ENCODE results near the gene PDE6C.

The PDE6C gene

GRCh38 chr10:93595378-93596161 is 16.8 kb upstream of the PDE6C start:
- no peak for DNase-seq

DNA sequence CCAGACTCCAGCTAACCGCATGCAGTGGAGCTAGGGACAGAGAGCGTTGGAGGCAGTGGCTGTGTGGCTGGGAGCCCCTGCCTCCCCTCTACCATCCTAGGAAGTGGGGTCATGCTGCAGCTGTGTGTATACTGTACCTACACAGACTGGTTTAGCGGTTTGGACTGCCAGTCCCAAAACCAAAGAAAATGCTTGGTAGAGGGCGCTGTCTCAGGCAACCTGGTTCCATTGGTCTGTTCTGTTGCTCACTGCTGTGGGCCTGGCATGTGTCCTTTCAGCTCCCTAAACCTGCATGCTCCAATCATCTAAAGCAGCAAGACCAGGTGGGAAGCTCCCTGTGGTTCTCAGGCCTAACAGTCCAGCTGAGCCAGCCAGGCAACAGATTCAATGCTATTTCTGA is 15.8 kb upstream of the PDE6C start:
- DNase-seq: no peak

DNA sequence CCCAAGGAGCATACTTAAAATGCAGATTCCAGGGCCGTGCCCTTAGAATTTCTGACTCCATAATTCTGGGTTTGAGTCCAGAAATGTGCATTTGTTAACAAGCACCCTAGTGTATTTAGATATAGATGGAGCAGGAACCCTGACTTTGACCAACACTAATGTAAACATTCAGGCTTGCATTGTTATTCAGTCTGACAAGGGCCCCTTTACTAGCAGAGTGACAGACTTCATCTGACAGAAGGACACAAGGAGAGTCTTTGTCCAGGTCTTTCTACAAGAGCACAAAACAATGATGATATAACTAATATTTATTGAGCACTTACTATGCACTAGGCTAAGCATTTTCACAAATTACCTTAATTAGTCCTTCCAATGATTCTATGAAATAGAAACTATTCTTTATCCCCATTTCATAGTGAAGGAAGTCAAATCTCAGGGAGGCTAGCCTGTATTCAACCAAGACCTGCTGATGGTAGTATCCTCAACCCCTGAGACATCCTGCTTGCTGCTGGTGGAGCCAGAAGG is 15.2 kb upstream of the PDE6C start:
- no peak for DNase-seq

- DNase-seq: no peak
Observed at GRCh38 chr10:93598157-93598556, 14.2 kb upstream of the PDE6C start.

GRCh38 chr10:93599335-93599734 is 13.0 kb upstream of the PDE6C start:
- no peak for DNase-seq

GRCh38 chr10:93599778-93600177 is 12.6 kb upstream of the PDE6C start:
- DNase-seq: no peak

DNA sequence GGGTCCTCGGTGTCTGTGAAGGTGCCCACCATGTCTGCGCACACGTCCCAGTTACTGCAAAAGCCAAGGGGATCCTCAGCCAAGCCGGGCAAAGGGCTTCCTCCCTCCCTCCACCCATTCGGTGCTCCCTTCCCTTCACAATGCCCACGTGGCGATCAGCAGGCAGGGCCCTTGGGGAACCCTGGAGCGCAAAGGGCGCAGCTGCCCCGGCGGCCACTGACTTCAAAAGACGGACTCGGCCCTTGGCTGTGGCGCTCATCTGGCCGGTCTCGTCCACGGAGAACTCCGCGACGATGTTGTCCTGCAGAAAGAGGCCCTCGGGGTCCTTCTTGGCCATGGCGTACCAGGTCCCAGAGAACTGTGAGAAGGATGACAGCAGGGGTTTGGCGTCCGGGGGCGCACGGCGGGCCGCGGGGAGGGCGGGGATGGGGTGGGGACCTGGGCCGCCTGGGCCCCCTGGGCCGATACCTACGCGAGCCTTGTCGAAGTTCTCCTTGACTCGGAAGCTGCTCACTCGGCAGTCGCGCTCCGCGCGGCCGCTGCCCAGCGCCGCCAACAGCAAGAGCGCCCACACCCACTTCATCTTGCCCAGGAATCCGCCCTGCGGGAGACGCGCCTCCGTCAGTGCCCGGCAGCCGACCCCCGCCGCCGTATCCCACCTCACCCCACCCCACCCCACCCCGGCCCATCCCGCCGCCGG is 11.7 kb upstream of the PDE6C start:
- DNase-seq: no peak

GRCh38 chr10:93601146-93601773 is 11.1 kb upstream of the PDE6C start, which contains the start of gene RBP4:
TSS of gene RBP4 (minus strand) at chr10:93601235. CDS start at chr10:93601028, 207 bp downstream.
- DNase-seq: no peak

DNA sequence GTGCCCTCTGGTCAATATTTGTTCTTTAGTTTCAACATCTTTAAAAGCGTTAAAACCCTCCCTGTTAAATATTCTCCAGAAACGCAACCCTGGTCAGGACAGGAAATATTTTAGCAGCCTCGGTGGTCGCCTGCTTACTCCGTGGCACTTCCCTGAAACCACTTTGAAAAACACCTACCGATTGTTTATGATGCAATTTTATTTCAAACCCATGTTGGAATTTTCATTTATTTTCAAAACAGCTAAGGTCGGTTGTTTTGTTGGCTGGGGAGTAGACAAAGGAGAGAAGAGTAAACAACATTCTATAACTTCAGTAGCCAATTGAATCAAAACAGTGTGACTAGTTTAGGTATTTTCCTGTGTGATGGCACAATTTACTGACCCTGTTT is 10.6 kb upstream of the PDE6C start:
- no peak for DNase-seq

DNA sequence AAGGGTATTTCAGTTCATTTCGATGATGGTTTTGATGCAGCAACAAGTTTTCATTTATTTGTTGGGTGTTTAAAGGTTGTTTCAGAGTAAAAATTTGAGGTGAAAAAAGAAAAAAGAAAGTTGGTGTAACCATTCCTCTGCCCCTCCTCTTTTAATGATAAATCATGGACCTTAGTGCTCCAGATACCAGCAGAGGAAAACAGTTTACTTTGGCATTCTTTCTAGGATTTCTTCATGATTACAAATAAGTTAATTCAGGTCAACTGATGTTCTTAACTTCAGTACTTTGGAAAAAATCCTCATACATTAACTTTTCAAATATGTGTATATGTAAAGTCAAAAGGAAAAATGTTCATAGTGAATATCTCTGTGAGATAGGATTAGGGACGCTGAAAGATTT is 9.3 kb upstream of the PDE6C start:
- DNase-seq: no peak

- no peak for DNase-seq
Observed at GRCh38 chr10:93604146-93604545, 8.2 kb upstream of the PDE6C start.

DNA sequence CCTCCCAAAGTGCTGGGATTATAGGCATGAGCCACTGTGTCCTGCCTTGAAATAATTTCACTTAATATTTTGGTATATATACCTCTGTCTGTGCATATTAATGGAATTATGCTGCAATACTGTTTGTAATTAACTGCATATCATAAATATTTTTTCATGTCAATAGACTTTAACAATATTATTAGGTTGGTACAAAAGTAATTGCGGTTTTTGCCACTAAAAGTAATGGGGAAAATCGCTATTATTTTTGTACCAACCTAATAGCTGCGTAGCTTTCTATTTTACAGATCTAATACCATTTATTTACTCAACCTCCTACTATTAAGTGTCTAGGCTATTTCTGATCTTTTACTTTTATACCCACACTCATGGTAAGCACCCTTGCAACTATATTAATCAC is 3.9 kb upstream of the PDE6C start:
- DNase-seq: no peak

- no peak for DNase-seq
Observed at GRCh38 chr10:93613126-93613525, 789 bp downstream of the PDE6C start.

- DNase-seq: no peak
Observed at GRCh38 chr10:93614101-93614825, 1.9 kb downstream of the PDE6C start.

- DNase-seq: no peak
Observed at GRCh38 chr10:93615576-93616235, 3.4 kb downstream of the PDE6C start.

GRCh38 chr10:93620925-93621324 is 8.6 kb downstream of the PDE6C start:
- no peak for DNase-seq

DNA sequence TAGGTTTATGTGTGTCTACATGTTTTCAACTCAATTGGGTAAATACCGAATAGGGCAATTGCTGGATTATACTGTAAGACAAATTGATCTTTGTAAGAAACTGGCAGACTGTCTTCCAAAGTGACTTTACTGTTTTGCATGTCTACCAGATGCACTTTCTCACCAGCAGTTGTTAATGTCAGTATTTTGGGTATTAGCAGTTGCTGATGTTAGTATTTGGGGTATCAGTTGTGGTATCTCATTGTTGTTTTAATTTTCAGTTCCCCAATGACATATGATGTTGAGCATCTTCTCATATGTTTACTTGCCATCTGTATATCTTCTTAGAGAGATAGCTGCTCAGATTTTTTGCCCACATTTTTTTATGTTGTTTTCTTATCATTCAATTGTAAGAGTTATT is 10.6 kb downstream of the PDE6C start:
- no peak for DNase-seq

GRCh38 chr10:93628858-93629257 is 16.5 kb downstream of the PDE6C start:
- no peak for DNase-seq

DNA sequence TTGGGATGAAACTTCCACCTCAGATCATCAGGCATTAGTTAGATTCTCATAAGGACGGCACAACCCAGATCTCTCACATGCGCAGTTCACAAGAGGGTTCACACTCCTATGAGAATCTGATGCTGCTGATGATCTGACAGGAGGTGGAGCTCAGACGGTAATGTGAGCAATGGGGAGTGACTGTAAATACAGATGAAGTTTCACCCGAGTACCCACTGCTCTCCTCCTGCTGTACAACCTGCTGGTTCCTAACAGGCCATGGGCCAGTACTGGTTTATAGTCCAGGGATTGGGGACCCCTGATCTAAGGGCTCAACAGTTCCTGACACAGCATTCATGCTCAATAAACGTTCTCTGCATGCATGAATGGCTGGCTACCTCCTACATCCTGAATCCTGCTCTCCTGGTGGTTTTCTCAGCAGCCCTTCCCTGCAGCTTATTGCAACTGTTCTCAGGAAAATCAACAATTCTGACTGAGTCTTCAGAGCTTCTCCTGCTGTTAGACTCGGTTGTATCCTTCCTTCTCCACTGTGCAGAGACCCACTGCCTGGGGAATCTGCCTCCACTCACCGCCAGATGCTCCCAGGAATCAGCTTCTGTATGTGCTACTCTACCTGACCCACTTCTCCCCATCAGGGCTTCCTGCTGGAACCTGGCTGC is 17.4 kb downstream of the PDE6C start:
- DNase-seq: no peak

DNA sequence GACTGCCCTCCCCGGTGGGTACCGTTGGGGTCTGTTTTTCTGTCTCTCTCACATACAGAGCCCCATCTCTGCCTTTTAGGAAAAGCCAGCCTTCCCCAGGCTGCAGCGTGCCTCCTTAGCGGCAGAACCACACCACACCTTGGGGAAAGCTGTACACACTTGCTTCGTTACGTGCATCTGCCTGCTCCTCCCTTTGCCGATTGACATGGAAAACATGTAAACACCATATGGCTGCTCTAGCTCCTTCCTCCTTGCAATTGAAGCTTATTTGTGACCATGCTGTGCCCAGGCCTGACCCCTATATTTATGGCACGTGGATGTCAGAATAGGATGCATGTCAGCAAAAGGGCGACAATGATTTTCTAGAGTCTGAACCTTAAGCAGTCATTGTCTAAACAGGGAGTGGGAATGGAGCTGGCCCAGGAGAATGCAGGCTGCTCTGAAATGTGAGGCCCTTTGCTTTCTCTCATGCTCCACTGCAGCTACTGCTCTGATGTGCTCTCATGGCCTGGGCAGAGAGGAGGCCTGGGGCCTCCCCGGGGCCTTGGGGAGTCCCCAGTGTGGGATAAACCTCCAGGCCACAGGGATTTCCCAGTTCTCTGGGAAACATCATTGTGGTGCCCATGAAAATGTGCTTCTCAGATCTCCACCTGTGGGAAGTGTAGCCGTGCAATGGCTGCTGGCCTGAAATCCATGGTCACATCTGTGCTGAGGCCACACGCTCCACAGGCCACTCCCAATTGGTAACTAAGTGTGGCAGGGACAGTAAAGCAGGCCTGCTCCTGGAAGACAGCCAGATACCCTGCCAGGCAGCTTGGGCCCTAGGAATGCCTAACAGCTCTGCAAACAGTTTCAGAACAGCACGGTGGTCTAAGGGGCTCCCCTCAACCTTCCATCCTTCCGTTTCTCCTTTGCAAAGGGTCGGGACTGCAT is 18.6 kb downstream of the PDE6C start:
- DNase-seq: no peak

GRCh38 chr10:93639791-93640190 is 27.5 kb downstream of the PDE6C start:
- no peak for DNase-seq

All from amniotic stem cell (primary cell).